Measurements from ENCODE around the gene CACFD1. TPM values are rescaled to one million over a fixed set of nuclear protein-coding genes. Genes with fewer than 3 reads are reported as not detected.

Gene CACFD1
- total and polyA plus RNA-seq, 10 donors, result 4.7 to 14.2 (median 11.9) TPM

- Histone ChIP-seq H3K9me3 (no peaks in the 10 kb centered on the region), H3K4me1 (peaks cover 7 to 38% (median 36%) of the 10 kb centered on the region in 6 donors), H3K36me3 (peaks cover 0 to 6% (median 0%) of the 10 kb centered on the region in 6 donors), H3K27ac (peak overlapping the region in 4 of 8 donors; percentile 93 to 97 (median 94)), H3K27me3 (replicated peaks in 1 of 7) (no peaks in the 10 kb centered on the region), H3K4me3 (peak overlapping the region in 6 of 8 donors; percentile 71 to 90 (median 76))
- WGBS, 5 donors, result 56 to 73% (median 67%) methylated on average over 15 to 16 of the region's 16 CpGs
- TF ChIP-seq POLR2A (IDR thresholded peaks at IDR 0.05) (no peak), CTCF (IDR thresholded peaks at IDR 0.05 in 8 of 11, conservative IDR thresholded peaks at IDR 0.05 in 3 of 11) (no peak), POLR2AphosphoS5 (IDR thresholded peaks at IDR 0.05) (no peak)
- intact Hi-C loops (cut with DNase I; ENCODE audit: low total_unique reads), result no loop called here
- DNase-seq, result peak; percentile 75
These were observed 1.0 kb upstream of the CACFD1 start for GRCh38 chr9:133458643-133459312.

- no peaks in the 10 kb centered on the region for H3K27me3 ChIP-seq (replicated peaks in 1 of 7)
- 15 to 34% (median 27%) methylated on average over 16 to 30 of the region's 30 CpGs for WGBS, 5 donors
- TF ChIP-seq POLR2AphosphoS5 (IDR thresholded peaks at IDR 0.05), result peak; percentile 10 to 43 (median 40)
- no peak for TF ChIP-seq CTCF (IDR thresholded peaks at IDR 0.05 in 8 of 11, conservative IDR thresholded peaks at IDR 0.05 in 3 of 11)
- peak overlapping the region; percentile 71 to 90 (median 74) for H3K4me3 ChIP-seq
- no peak for DNase-seq
- no peaks in the 10 kb centered on the region for H3K9me3 ChIP-seq
- peaks cover 7 to 48% (median 37%) of the 10 kb centered on the region in 6 donors for H3K4me1 ChIP-seq
- H3K27ac ChIP-seq, result peak overlapping the region; percentile 90 to 97 (median 94)
- H3K36me3 ChIP-seq, result peaks cover 0 to 14% (median 0%) of the 10 kb centered on the region in 6 donors
- intact Hi-C loops (cut with DNase I; ENCODE audit: low total_unique reads), result no loop called here
These were observed 812 bp downstream of the CACFD1 start for GRCh38 chr9:133460405-133461175.

GRCh38 chr9:133461975-133462374 is 2.2 kb downstream of the CACFD1 start:
- peaks cover 7 to 48% (median 37%) of the 10 kb centered on the region in 6 donors for H3K4me1 ChIP-seq
- H3K27me3 ChIP-seq (replicated peaks in 1 of 7), result no peaks in the 10 kb centered on the region
- WGBS, 5 donors, result 76 to 96% (median 79%) methylated on average over 4 of the region's 4 CpGs
- H3K36me3 ChIP-seq, result peaks cover 0 to 14% (median 0%) of the 10 kb centered on the region in 6 donors
- peak overlapping the region in 1 of 8 donors; percentile 97 for H3K27ac ChIP-seq
- no peaks in the 10 kb centered on the region for H3K9me3 ChIP-seq
- no peak overlapping the region for H3K4me3 ChIP-seq
- DNase-seq, result no peak
- intact Hi-C loops (cut with DNase I; ENCODE audit: low total_unique reads), result no loop called here
- TF ChIP-seq CTCF (IDR thresholded peaks at IDR 0.05 in 8 of 11, conservative IDR thresholded peaks at IDR 0.05 in 3 of 11) (no peak), POLR2AphosphoS5 (IDR thresholded peaks at IDR 0.05) (peak in 2 of 3 donors; percentile 15 to 17), POLR2A (IDR thresholded peaks at IDR 0.05) (no peak)

Measured in spleen (tissue), 11 donors.